Iris pigment epithelial cell (primary cell): Measurements from ENCODE around the gene MCF2L.
"Not testable (repeated sequence)": the region's sequence is repeated elsewhere in the genome, so short reads cannot be mapped to it uniquely, and the experiment has no call there.

Experiments used
- DNase-seq: peaks from one replicate; pipeline ENCODE4 v3.0.0-alpha.2; 2011; ENCODE audit warnings: low read depth

MCF2L gene

GRCh38 chr13:113065406-113066141 lies 96.6 kb downstream of the MCF2L start:
- no peak for DNase-seq

GRCh38 chr13:113066142-113066455 lies 97.1 kb downstream of the MCF2L start:
- DNase-seq, result no peak

DNA sequence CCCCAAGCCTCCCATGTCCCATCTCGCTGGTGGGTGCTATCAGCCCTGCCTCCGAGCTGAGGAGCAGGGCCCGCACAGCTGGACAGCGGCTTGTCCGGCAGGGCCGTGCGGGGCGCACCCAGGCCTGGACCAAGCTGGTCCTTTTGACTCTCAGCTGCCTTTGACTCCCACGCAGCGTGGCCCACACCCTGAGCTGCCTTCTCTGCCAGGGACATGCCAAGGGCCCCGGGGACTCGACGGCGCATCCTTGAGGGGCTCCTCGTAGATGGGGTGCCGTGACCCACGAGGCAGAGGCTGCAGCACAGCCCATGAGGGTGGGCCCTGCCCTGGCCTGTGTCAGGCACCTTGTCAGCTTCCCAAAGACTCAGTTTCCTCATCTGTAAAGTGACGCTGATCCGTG lies 97.7 kb downstream of the MCF2L start:
- no peak for DNase-seq

- DNase-seq, result no peak
These were observed 101.1 kb downstream of the MCF2L start for GRCh38 chr13:113069861-113070805.

DNA sequence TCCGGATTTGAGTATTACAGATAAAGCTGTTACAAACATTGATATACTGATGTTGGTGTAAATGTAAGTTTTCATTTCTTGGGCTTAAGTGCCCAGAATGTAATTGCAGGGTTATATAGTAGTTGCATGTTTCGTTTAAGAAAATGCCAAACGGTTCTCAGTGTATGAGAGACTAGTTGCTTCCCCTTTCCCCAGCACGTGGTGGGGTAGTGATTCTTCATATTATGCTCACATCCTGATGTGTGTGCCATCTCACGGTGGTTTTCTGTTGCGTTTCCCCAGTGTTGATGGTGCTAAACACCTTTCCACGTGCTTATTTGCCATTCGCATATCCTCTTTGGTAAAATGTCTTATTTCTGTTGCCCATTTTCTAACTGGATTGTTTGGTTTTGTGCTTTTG lies 101.8 kb downstream of the MCF2L start:
- DNase-seq, result no peak

- DNase-seq, result no peak
These were observed 103.4 kb downstream of the MCF2L start for GRCh38 chr13:113072376-113072775.

GRCh38 chr13:113073942-113074341 lies 104.9 kb downstream of the MCF2L start:
- no peak for DNase-seq

DNA sequence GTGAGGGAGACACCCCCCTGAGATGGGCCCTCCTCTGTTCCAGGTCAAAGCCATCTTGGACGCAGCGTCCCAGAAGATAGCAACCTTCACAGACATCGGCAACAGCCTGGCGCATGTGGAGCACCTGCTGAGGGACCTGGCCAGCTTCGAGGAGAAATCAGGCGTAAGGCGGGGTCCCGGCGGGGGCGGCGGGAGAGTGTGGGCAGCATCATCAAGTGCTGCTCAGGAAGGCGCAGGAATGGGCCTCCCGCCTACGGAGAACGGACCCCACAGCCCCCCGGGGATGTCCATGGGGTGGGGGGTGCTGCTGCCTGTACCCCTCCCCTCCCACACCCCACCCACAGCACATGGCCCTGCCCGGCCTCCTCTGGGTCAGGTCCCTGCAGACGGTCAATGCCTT lies 105.4 kb downstream of the MCF2L start:
- no peak for DNase-seq

GRCh38 chr13:113074876-113075275 lies 105.9 kb downstream of the MCF2L start:
- DNase-seq, result no peak

- DNase-seq, result no peak
These were observed 106.7 kb downstream of the MCF2L start for GRCh38 chr13:113075711-113076110.

GRCh38 chr13:113076681-113077401 lies 107.8 kb downstream of the MCF2L start:
- no peak for DNase-seq

DNA sequence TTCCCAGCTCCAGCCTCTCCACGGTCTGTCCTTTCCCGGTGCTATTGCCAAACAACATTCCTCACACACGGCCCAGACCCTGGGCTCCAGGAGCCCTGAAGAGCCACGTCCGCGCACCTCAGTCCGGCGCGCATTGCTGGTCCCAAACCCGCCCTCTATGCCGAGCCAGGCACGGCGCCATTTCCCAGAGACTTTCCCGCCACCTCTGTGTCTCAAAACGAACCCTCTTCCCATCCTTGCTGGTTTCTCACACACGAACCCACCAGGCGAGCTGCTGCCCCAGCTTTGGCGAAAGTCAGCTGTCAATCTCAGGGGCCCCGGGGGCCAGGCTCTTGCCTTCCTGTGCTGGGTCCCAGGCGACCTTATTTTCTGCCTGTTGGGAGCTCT lies 108.5 kb downstream of the MCF2L start:
- DNase-seq, result no peak

DNA sequence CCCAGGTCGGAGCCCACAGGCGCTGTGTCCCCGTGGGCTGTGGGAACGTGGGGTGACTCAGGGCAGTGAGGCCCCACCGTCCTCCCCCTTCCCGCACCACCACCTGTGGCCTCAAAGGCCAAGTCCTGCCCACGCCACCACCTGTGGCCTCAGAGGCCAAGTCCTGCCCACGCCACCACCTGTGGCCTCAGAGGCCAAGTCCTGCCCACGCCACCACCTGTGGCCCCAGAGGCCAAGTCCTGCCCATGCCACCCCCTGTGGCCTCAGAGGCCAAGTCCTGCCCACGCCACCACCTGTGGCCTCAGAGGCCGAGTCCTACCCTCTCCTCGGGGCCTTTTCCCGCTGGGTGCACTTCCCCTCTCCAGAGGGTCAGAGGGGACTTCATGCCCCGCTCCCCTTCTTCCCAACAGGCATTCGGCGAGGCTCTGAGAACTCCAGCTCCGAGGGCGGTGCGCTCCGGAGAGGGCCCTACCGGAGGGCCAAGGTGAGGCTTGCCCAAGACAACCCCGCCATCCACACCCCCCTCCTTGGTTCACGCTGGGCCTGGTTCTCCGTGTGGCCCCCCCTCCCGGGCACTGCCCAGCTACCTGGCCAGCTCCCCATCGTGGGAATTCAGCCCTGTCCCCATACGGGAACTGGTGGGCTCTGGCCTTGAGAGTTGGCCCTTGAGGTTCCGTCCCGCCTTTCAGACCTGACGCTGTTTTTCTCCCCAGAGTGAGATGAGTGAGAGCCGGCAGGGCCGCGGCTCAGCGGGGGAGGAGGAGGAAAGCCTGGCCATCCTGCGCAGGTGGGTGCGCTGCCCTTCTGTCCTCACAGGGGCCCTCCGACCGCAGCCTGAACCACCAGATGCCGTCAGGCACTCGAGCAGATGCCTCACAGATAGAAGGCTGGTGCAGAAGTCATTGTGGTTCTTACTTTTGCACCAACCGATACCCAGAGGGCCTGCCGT lies 109.2 kb downstream of the MCF2L start:
- DNase-seq, result no peak

DNA sequence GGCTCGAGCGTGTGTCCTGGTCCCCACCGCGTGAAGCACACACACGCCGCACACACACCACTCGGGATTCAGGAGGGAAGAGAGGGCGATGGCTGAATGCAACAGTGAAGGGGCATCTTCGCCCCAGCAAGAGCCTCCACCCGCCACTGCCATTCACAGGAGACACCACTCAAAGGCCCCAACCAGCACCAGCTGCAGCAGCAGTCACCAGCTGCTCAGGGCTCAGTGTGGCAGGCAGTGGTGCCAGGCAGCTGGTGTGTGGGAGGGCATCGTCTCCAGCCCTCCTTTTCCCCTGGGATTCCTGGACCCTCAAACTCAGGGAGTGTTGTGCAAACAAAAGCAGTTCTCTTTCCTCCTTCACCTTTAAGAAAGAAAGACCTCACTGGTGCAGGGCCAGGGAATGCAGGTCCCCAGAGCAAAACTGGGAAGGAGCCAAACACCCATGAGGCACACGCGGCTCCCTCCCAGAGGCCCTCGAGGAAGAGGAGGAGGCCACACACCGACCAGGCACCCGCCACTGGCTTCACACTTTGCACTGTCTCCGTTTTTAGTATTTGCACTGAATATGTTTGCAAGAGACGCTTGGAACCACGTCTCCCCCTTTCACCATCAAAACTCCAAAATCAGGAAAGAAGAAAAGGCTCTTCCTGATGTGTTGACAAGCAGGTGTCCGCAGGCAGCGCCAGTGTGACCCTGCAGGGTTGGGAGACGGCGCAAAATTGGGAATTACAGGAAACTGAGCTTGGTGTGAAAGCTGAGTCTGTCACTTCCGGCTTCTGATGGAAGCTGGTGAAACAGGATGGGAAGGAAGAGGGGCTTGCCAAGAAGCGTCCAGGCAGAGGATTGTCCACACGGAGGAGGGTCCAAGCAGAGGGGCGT lies 110.1 kb downstream of the MCF2L start:
- no peak for DNase-seq

DNA sequence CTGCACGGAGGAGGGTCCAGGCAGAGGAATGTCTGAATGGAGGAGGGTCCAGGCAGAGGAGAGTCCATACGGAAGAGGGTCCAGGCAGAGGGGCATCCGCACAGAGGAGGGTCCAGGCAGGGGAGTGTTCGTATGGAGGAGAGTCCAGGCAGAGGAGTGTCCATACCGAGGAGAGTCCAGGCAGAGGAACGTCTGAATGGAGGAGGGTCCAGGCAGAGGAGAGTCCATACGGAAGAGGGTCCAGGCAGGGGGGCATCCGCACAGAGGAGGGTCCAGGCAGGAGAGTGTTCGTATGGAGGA lies 110.7 kb downstream of the MCF2L start:
- not testable (repeated sequence) for DNase-seq

DNA sequence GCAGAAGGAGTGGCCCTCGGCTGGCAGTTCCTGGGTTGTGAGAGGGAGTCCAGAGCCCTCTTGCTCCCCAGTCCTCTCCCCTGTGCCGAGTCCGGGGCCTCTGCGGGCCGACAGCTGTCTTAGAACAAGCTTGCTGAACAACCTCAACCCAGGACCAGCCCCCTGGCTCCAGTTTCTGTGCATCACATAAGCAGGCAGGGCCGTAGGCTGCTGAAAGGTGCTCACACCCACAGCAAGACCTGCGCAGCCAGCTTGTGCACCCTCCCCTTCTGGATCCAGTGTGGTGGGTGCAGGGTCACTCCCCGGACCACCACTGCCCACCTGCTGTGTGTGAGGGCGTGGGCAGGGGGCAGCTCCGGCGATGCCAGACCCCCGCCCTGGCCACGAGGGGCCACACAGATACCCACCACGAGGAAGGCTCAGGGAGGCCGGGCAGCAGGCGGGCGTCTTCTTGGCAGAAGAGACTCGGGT lies 111.4 kb downstream of the MCF2L start:
- no peak for DNase-seq

- no peak for DNase-seq
These were observed 112.0 kb downstream of the MCF2L start for GRCh38 chr13:113080901-113081521.

GRCh38 chr13:113082198-113083021 lies 113.4 kb downstream of the MCF2L start:
- DNase-seq, result no peak

DNA sequence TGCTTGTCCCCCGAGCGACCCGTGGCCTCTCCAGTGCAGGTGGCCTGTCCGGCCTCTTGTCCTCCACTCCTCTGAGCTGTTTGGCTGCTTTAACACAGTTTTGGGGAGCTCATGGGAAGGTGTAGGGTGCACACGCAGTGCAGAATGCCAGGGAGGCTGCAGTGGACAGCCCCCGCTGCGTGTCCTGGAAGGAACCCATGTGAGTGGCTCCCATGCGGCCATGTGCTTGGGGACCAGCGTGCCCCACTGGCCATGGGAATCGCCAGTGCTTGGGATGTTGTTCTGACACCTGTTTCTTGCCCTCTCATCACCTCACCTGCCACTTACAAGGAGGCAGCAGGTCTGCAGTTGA lies 114.0 kb downstream of the MCF2L start:
- DNase-seq, result no peak
